Measurements from ENCODE around the gene SLC25A21.

SLC25A21 gene

GRCh38 chr14:36773558-36773957 is 398.8 kb downstream of the SLC25A21 start:
- Mint-ChIP-seq H3K27ac (no peak overlapping the region), H3K4me1 (ENCODE audit: low read depth) (no peaks in the 10 kb centered on the region), H3K4me3 (no peak overlapping the region), H3K36me3 (ENCODE audit: low read depth) (no peaks in the 10 kb centered on the region), H3K9me3 (peaks cover 13% of the 10 kb centered on the region), H3K27me3 (no peaks in the 10 kb centered on the region)
- no peak for DNase-seq

- Mint-ChIP-seq H3K4me3 (no peak overlapping the region), H3K27ac (no peak overlapping the region), H3K36me3 (ENCODE audit: low read depth) (no peaks in the 10 kb centered on the region), H3K9me3 (peaks cover 11% of the 10 kb centered on the region), H3K27me3 (no peaks in the 10 kb centered on the region), H3K4me1 (ENCODE audit: low read depth) (no peaks in the 10 kb centered on the region)
- no peak for DNase-seq
Measured at GRCh38 chr14:36773136-36773540, 399.3 kb downstream of the SLC25A21 start.

- Mint-ChIP-seq H3K27me3 (no peaks in the 10 kb centered on the region), H3K36me3 (ENCODE audit: low read depth) (no peaks in the 10 kb centered on the region), H3K4me3 (no peak overlapping the region), H3K27ac (no peak overlapping the region), H3K4me1 (ENCODE audit: low read depth) (no peaks in the 10 kb centered on the region), H3K9me3 (peaks cover 8% of the 10 kb centered on the region)
- DNase-seq = no peak
Measured at GRCh38 chr14:36771028-36771640, 401.3 kb downstream of the SLC25A21 start.

GRCh38 chr14:36768638-36769337 is 403.6 kb downstream of the SLC25A21 start:
- no peaks in the 10 kb centered on the region for H3K4me1 Mint-ChIP-seq (ENCODE audit: low read depth)
- no peak for DNase-seq
- no peaks in the 10 kb centered on the region for H3K36me3 Mint-ChIP-seq (ENCODE audit: low read depth)
- no peak overlapping the region for H3K4me3 Mint-ChIP-seq
- no peak overlapping the region for H3K27ac Mint-ChIP-seq
- no peaks in the 10 kb centered on the region for H3K27me3 Mint-ChIP-seq
- peaks cover 7% of the 10 kb centered on the region for H3K9me3 Mint-ChIP-seq

- Mint-ChIP-seq H3K4me1 (ENCODE audit: low read depth) (no peaks in the 10 kb centered on the region), H3K36me3 (ENCODE audit: low read depth) (no peaks in the 10 kb centered on the region), H3K27ac (no peak overlapping the region), H3K27me3 (no peaks in the 10 kb centered on the region), H3K4me3 (no peak overlapping the region), H3K9me3 (peaks cover 5% of the 10 kb centered on the region)
- no peak for DNase-seq
Measured at GRCh38 chr14:36767603-36768281, 404.7 kb downstream of the SLC25A21 start.

- Mint-ChIP-seq H3K4me1 (ENCODE audit: low read depth) (no peaks in the 10 kb centered on the region), H3K36me3 (ENCODE audit: low read depth) (no peaks in the 10 kb centered on the region), H3K27ac (no peak overlapping the region), H3K9me3 (peaks cover 3% of the 10 kb centered on the region), H3K4me3 (no peak overlapping the region), H3K27me3 (peaks cover 4% of the 10 kb centered on the region)
- no peak for DNase-seq
Measured at GRCh38 chr14:36766974-36767373, 405.4 kb downstream of the SLC25A21 start.

- Mint-ChIP-seq H3K4me1 (ENCODE audit: low read depth) (no peaks in the 10 kb centered on the region), H3K9me3 (peaks cover 12% of the 10 kb centered on the region), H3K27ac (no peak overlapping the region), H3K4me3 (no peak overlapping the region), H3K36me3 (ENCODE audit: low read depth) (no peaks in the 10 kb centered on the region), H3K27me3 (peaks cover 4% of the 10 kb centered on the region)
- DNase-seq = no peak
Measured at GRCh38 chr14:36757734-36758601, 414.4 kb downstream of the SLC25A21 start.

GRCh38 chr14:36756226-36756625 is 416.2 kb downstream of the SLC25A21 start:
- Mint-ChIP-seq H3K27ac (no peak overlapping the region), H3K4me3 (no peak overlapping the region), H3K27me3 (no peaks in the 10 kb centered on the region), H3K9me3 (peaks cover 20% of the 10 kb centered on the region), H3K36me3 (ENCODE audit: low read depth) (no peaks in the 10 kb centered on the region), H3K4me1 (ENCODE audit: low read depth) (no peaks in the 10 kb centered on the region)
- DNase-seq = no peak

GRCh38 chr14:36755756-36756155 is 416.6 kb downstream of the SLC25A21 start:
- H3K27ac Mint-ChIP-seq = no peak overlapping the region
- no peaks in the 10 kb centered on the region for H3K4me1 Mint-ChIP-seq (ENCODE audit: low read depth)
- no peak for DNase-seq
- H3K9me3 Mint-ChIP-seq = peaks cover 20% of the 10 kb centered on the region
- no peak overlapping the region for H3K4me3 Mint-ChIP-seq
- H3K36me3 Mint-ChIP-seq (ENCODE audit: low read depth) = no peaks in the 10 kb centered on the region
- no peaks in the 10 kb centered on the region for H3K27me3 Mint-ChIP-seq

GRCh38 chr14:36751920-36752319 is 420.5 kb downstream of the SLC25A21 start:
- no peak for DNase-seq
- no peak overlapping the region for H3K27ac Mint-ChIP-seq

GRCh38 chr14:36751106-36751505 is 421.3 kb downstream of the SLC25A21 start:
- H3K4me3 Mint-ChIP-seq = no peak overlapping the region
- no peak for DNase-seq
- H3K27me3 Mint-ChIP-seq = no peaks in the 10 kb centered on the region
- H3K9me3 Mint-ChIP-seq = peaks cover 17% of the 10 kb centered on the region
- H3K4me1 Mint-ChIP-seq (ENCODE audit: low read depth) = no peaks in the 10 kb centered on the region
- H3K36me3 Mint-ChIP-seq (ENCODE audit: low read depth) = no peaks in the 10 kb centered on the region
- H3K27ac Mint-ChIP-seq = no peak overlapping the region

More at GRCh38 chr14:36751920-36752319, 420.5 kb downstream of the SLC25A21 start:
- Mint-ChIP-seq H3K4me1 (ENCODE audit: low read depth) (no peaks in the 10 kb centered on the region), H3K36me3 (ENCODE audit: low read depth) (no peaks in the 10 kb centered on the region), H3K9me3 (peaks cover 17% of the 10 kb centered on the region), H3K4me3 (no peak overlapping the region), H3K27me3 (no peaks in the 10 kb centered on the region)

- Mint-ChIP-seq H3K27ac (no peak overlapping the region), H3K9me3 (peaks cover 17% of the 10 kb centered on the region), H3K4me3 (no peak overlapping the region), H3K36me3 (ENCODE audit: low read depth) (no peaks in the 10 kb centered on the region), H3K27me3 (no peaks in the 10 kb centered on the region), H3K4me1 (ENCODE audit: low read depth) (no peaks in the 10 kb centered on the region)
- no peak for DNase-seq
Measured at GRCh38 chr14:36750244-36750643, 422.2 kb downstream of the SLC25A21 start.

- Mint-ChIP-seq H3K27me3 (no peaks in the 10 kb centered on the region), H3K27ac (no peak overlapping the region), H3K36me3 (ENCODE audit: low read depth) (no peaks in the 10 kb centered on the region), H3K4me1 (ENCODE audit: low read depth) (no peaks in the 10 kb centered on the region), H3K9me3 (peaks cover 12% of the 10 kb centered on the region), H3K4me3 (no peak overlapping the region)
- DNase-seq = no peak
Measured at GRCh38 chr14:36748610-36749213, 423.7 kb downstream of the SLC25A21 start.

Measured in activated T-cell treated with anti-CD3 and anti-CD28 coated beads, Interleukin-2, amount 50 U/mL, for 24 hours (primary cell).